ENCODE data around the gene C19orf38. TPM values are rescaled to one million over a fixed set of nuclear protein-coding genes. Genes with fewer than 3 reads are reported as not detected.
"Not testable (repeated sequence)": the region's sequence is repeated elsewhere in the genome, so short reads cannot be mapped to it uniquely, and the experiment has no call there.

Gene C19orf38
- total and polyA plus RNA-seq, 2 donors, result 5.4 to 7.1 TPM

- 99% methylated on average over 7 of the region's 7 CpGs for WGBS
- not testable (repeated sequence) for DNase-seq (ENCODE audit: low read depth in 6 of 9, low spot score in 9 of 9); H3K4me3 ChIP-seq (ENCODE audit: low read length in 2 of 2); H3K27ac ChIP-seq (ENCODE audit: low read depth in 1 of 2, low read length in 1 of 2); H3K27me3 ChIP-seq (ENCODE audit: control insufficient read depth in 2 of 2, insufficient read depth in 1 of 2, low read length in 1 of 2)
- Histone ChIP-seq H3K9me3 (ENCODE audit: control insufficient read depth in 2 of 2, insufficient read depth in 1 of 2, low read length in 1 of 2) (peaks cover 1 to 24% of the 10 kb centered on the region in 2 donors), H3K4me1 (ENCODE audit: control insufficient read depth in 2 of 2, insufficient read depth in 2 of 2, low read length in 2 of 2) (peaks cover 0 to 18% of the 10 kb centered on the region in 2 donors), H3K36me3 (ENCODE audit: control insufficient read depth in 2 of 2, insufficient read depth in 2 of 2, low read length in 1 of 2) (peaks cover 12 to 19% of the 10 kb centered on the region in 2 donors)
Measured at GRCh38 chr19:10837649-10838048, 10.6 kb upstream of the C19orf38 start.

- peaks cover 5 to 13% of the 10 kb centered on the region in 2 donors for H3K36me3 ChIP-seq (ENCODE audit: control insufficient read depth in 2 of 2, insufficient read depth in 2 of 2, low read length in 1 of 2)
- H3K4me3 ChIP-seq (ENCODE audit: low read length in 2 of 2), result no peak overlapping the region
- no peak overlapping the region for H3K27ac ChIP-seq (ENCODE audit: low read depth in 1 of 2, low read length in 1 of 2)
- H3K4me1 ChIP-seq (ENCODE audit: control insufficient read depth in 2 of 2, insufficient read depth in 2 of 2, low read length in 2 of 2), result peaks cover 0 to 18% of the 10 kb centered on the region in 2 donors
- 92% methylated on average over 11 of the region's 11 CpGs for WGBS
- peaks cover 1 to 29% of the 10 kb centered on the region in 2 donors for H3K9me3 ChIP-seq (ENCODE audit: control insufficient read depth in 2 of 2, insufficient read depth in 1 of 2, low read length in 1 of 2)
- DNase-seq (ENCODE audit: low read depth in 6 of 9, low spot score in 9 of 9), result no peak
- no peaks in the 10 kb centered on the region for H3K27me3 ChIP-seq (ENCODE audit: control insufficient read depth in 2 of 2, insufficient read depth in 1 of 2, low read length in 1 of 2)
Measured at GRCh38 chr19:10838377-10838776, 9.8 kb upstream of the C19orf38 start.

- no peaks in the 10 kb centered on the region for H3K27me3 ChIP-seq (ENCODE audit: control insufficient read depth in 2 of 2, insufficient read depth in 1 of 2, low read length in 1 of 2)
- H3K36me3 ChIP-seq (ENCODE audit: control insufficient read depth in 2 of 2, insufficient read depth in 2 of 2, low read length in 1 of 2), result peaks cover 3 to 6% of the 10 kb centered on the region in 2 donors
- peaks cover 1 to 30% of the 10 kb centered on the region in 2 donors for H3K9me3 ChIP-seq (ENCODE audit: control insufficient read depth in 2 of 2, insufficient read depth in 1 of 2, low read length in 1 of 2)
- no peak for DNase-seq (ENCODE audit: low read depth in 6 of 9, low spot score in 9 of 9)
- no peak overlapping the region for H3K4me3 ChIP-seq (ENCODE audit: low read length in 2 of 2)
- peaks cover 0 to 18% of the 10 kb centered on the region in 2 donors for H3K4me1 ChIP-seq (ENCODE audit: control insufficient read depth in 2 of 2, insufficient read depth in 2 of 2, low read length in 2 of 2)
- H3K27ac ChIP-seq (ENCODE audit: low read depth in 1 of 2, low read length in 1 of 2), result no peak overlapping the region
- 92% methylated on average over 10 of the region's 10 CpGs for WGBS
Measured at GRCh38 chr19:10839114-10840050, 8.8 kb upstream of the C19orf38 start.

DNA sequence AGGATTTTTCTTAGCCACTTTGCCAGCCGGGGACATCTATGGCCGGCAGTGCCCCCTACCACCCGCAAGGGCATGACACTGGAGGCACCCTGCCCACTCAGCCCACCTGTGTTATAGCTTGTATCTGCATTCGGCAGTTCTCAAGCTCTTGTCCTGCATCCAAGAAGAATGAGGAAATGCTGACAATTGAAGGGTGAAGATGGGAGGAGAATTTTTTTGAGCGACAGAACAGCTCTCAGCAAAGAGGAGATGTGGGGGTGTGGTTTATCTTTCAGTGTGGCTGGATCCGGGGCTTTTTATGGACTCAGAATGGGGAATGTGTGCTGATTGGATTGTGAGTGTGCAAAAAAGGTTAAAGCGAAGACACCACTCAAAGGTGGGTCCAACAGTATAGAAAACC, 5.4 kb upstream of the C19orf38 start:
- DNase-seq (ENCODE audit: low read depth in 6 of 9, low spot score in 9 of 9), result no peak
- no peaks in the 10 kb centered on the region for H3K36me3 ChIP-seq (ENCODE audit: control insufficient read depth in 2 of 2, insufficient read depth in 2 of 2, low read length in 1 of 2)
- no peak overlapping the region for H3K4me3 ChIP-seq (ENCODE audit: low read length in 2 of 2)
- WGBS, result 99% methylated on average over 7 of the region's 7 CpGs
- H3K9me3 ChIP-seq (ENCODE audit: control insufficient read depth in 2 of 2, insufficient read depth in 1 of 2, low read length in 1 of 2), result peaks cover 0 to 26% of the 10 kb centered on the region in 2 donors
- H3K4me1 ChIP-seq (ENCODE audit: control insufficient read depth in 2 of 2, insufficient read depth in 2 of 2, low read length in 2 of 2), result no peaks in the 10 kb centered on the region
- H3K27me3 ChIP-seq (ENCODE audit: control insufficient read depth in 2 of 2, insufficient read depth in 1 of 2, low read length in 1 of 2), result no peaks in the 10 kb centered on the region
- no peak overlapping the region for H3K27ac ChIP-seq (ENCODE audit: low read depth in 1 of 2, low read length in 1 of 2)

DNA sequence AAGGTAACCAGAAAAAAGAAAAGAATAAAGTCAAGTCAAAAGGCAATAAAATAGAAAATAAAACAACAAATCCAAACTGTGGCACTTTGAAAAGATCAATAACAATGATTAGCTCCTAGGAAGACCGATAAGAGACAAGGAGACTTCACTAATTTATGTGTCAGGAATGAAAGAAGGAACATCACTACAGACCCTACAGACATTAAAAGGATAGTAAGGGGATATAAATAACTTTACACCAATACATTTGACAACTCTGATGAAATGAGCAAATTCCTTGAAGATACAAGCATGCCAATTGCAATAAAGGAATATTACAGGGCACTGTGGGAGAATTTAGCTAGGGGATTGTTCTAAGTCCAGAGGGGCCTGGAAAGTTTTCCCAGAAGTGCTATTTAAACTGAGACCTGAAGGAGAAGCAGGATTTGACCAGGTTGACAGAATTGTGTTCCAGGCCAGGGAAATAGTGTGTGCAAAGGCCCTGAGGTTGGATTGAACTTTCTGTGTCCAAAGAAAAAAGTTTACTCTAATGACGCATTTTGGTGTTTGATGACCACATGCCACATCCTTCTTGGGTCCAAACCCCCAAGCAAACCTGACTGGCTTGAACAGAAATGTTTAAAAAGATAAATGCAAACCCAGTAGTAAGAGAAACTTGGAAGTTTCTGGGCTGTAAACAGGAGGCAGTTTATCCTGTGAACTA, 1.6 kb upstream of the C19orf38 start:
- H3K27ac ChIP-seq (ENCODE audit: low read depth in 1 of 2, low read length in 1 of 2), result no peak overlapping the region
- H3K4me1 ChIP-seq (ENCODE audit: control insufficient read depth in 2 of 2, insufficient read depth in 2 of 2, low read length in 2 of 2), result peaks cover 0 to 6% of the 10 kb centered on the region in 2 donors
- peaks cover 0 to 21% of the 10 kb centered on the region in 2 donors for H3K9me3 ChIP-seq (ENCODE audit: control insufficient read depth in 2 of 2, insufficient read depth in 1 of 2, low read length in 1 of 2)
- no peak overlapping the region for H3K4me3 ChIP-seq (ENCODE audit: low read length in 2 of 2)
- H3K27me3 ChIP-seq (ENCODE audit: control insufficient read depth in 2 of 2, insufficient read depth in 1 of 2, low read length in 1 of 2), result no peaks in the 10 kb centered on the region
- H3K36me3 ChIP-seq (ENCODE audit: control insufficient read depth in 2 of 2, insufficient read depth in 2 of 2, low read length in 1 of 2), result no peaks in the 10 kb centered on the region
- WGBS, result 98% methylated on average over 2 of the region's 2 CpGs
- DNase-seq (ENCODE audit: low read depth in 6 of 9, low spot score in 9 of 9), result no peak

- H3K4me1 ChIP-seq (ENCODE audit: control insufficient read depth in 2 of 2, insufficient read depth in 2 of 2, low read length in 2 of 2), result peaks cover 0 to 6% of the 10 kb centered on the region in 2 donors
- H3K36me3 ChIP-seq (ENCODE audit: control insufficient read depth in 2 of 2, insufficient read depth in 2 of 2, low read length in 1 of 2), result no peaks in the 10 kb centered on the region
- H3K27ac ChIP-seq (ENCODE audit: low read depth in 1 of 2, low read length in 1 of 2), result no peak overlapping the region
- no peak for DNase-seq (ENCODE audit: low read depth in 6 of 9, low spot score in 9 of 9)
- 99% methylated on average over 5 of the region's 5 CpGs for WGBS
- no peak overlapping the region for H3K4me3 ChIP-seq (ENCODE audit: low read length in 2 of 2)
- peaks cover 0 to 14% of the 10 kb centered on the region in 2 donors for H3K9me3 ChIP-seq (ENCODE audit: control insufficient read depth in 2 of 2, insufficient read depth in 1 of 2, low read length in 1 of 2)
- no peaks in the 10 kb centered on the region for H3K27me3 ChIP-seq (ENCODE audit: control insufficient read depth in 2 of 2, insufficient read depth in 1 of 2, low read length in 1 of 2)
Measured at GRCh38 chr19:10850631-10851030, 2.4 kb downstream of the C19orf38 start.

DNA sequence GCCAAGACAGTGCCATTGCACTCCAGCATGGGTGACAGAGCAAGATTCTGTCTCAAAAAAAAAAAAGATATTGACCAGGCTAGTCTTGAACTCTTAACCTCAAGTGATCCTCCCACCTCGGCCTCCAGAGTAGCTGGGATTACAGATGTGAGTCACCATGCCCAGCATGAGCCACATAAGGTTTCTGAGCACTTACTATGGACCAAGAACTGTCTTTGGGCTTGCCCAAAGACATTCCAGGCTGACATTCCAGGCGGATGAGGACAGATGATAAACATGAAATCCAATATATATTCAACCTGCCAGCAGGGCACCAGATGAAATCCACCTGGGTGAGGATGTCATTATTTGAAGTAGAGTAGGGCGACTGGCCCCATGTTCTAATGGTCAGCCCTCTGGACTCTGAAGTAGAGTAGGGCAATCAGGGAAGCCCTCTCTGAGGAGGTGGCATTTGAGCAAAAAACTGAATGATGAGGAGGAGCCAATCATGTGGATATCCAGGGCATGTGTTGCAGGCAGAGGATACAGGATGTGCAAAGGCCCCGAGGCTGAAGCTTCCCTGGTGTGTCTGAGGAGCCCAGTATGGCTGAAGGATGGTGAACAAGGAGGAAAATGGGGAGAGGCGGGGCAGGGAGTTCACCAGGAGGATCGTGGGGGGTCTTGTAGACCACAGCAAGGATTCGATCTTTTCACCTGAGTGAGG, 4.0 kb downstream of the C19orf38 start:
- 95% methylated on average over 7 of the region's 7 CpGs for WGBS
- H3K4me3 ChIP-seq (ENCODE audit: low read length in 2 of 2), result no peak overlapping the region
- H3K4me1 ChIP-seq (ENCODE audit: control insufficient read depth in 2 of 2, insufficient read depth in 2 of 2, low read length in 2 of 2), result peaks cover 0 to 6% of the 10 kb centered on the region in 2 donors
- no peaks in the 10 kb centered on the region for H3K27me3 ChIP-seq (ENCODE audit: control insufficient read depth in 2 of 2, insufficient read depth in 1 of 2, low read length in 1 of 2)
- H3K9me3 ChIP-seq (ENCODE audit: control insufficient read depth in 2 of 2, insufficient read depth in 1 of 2, low read length in 1 of 2), result peaks cover 0 to 5% of the 10 kb centered on the region in 2 donors
- no peak for DNase-seq (ENCODE audit: low read depth in 6 of 9, low spot score in 9 of 9)
- no peak overlapping the region for H3K27ac ChIP-seq (ENCODE audit: low read depth in 1 of 2, low read length in 1 of 2)
- H3K36me3 ChIP-seq (ENCODE audit: control insufficient read depth in 2 of 2, insufficient read depth in 2 of 2, low read length in 1 of 2), result no peaks in the 10 kb centered on the region

GRCh38 chr19:10852941-10853340, 4.7 kb downstream of the C19orf38 start:
- no peaks in the 10 kb centered on the region for H3K9me3 ChIP-seq (ENCODE audit: control insufficient read depth in 2 of 2, insufficient read depth in 1 of 2, low read length in 1 of 2)
- H3K36me3 ChIP-seq (ENCODE audit: control insufficient read depth in 2 of 2, insufficient read depth in 2 of 2, low read length in 1 of 2), result no peaks in the 10 kb centered on the region
- peaks cover 0 to 6% of the 10 kb centered on the region in 2 donors for H3K4me1 ChIP-seq (ENCODE audit: control insufficient read depth in 2 of 2, insufficient read depth in 2 of 2, low read length in 2 of 2)
- H3K4me3 ChIP-seq (ENCODE audit: low read length in 2 of 2), result no peak overlapping the region
- H3K27ac ChIP-seq (ENCODE audit: low read depth in 1 of 2, low read length in 1 of 2), result no peak overlapping the region
- DNase-seq (ENCODE audit: low read depth in 6 of 9, low spot score in 9 of 9), result no peak
- no peaks in the 10 kb centered on the region for H3K27me3 ChIP-seq (ENCODE audit: control insufficient read depth in 2 of 2, insufficient read depth in 1 of 2, low read length in 1 of 2)
- 97% methylated on average over 7 of the region's 7 CpGs for WGBS
